ENCODE data around the gene SLC27A3.
A peak's percentile ranks its signal among the peaks of the same experiment; 100 is the strongest.

Gene SLC27A3

DNA sequence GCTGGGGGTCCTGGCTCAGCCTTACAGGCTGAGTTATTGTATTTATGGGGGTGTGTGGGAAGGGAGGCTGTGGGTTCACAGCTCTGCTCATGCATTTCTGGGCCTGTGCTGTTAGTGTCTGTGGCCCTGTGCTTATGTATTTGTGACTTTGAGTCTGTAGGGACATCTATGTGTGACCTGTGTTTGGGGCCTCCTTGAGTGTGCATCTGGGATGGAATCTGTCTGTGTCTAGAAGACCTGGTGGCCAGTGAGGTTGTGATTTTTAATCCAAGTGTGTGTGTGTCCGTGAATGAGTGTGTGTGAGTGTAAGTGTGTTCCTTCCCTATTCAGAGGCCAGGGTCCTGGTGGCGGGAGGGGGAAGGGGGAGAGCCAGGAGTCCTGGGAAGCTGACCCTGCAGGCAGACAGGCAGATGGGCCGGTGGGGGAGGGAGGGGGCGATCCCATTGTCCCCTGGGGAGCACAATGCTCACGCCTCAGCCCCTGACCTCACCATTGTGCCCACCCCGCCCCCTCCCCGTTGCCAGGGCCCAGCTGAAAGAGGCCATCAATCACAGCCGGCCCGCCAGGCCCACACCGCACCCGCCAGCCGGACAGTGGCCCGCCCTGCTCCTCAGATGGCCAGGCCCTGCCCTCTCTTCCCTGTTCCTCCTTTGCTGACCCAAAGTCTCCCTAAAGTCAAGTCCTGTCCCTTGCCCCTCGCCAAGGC, 19.6 kb downstream of the SLC27A3 start:
- H3K9ac ChIP-seq (ENCODE audit: low read depth, low read length) = peak overlapping the region; percentile 51
- H3K4me3 ChIP-seq (ENCODE audit: low read length) = peak overlapping the region; percentile 14; the same call in 1 of the 2 replicates
- no peaks in the 10 kb centered on the region for H3K27me3 ChIP-seq (ENCODE audit: insufficient read depth, low read length)
- no peaks in the 10 kb centered on the region for H3K36me3 ChIP-seq (ENCODE audit: insufficient read depth, low read length)
- peaks cover 24% of the 10 kb centered on the region for H3K4me1 ChIP-seq (ENCODE audit: insufficient read depth, low read length)
- WGBS = 52% methylated on average over 14 of the region's 14 CpGs
- H3K9me3 ChIP-seq (ENCODE audit: insufficient read depth, low read depth, low read length) = no peaks in the 10 kb centered on the region
- H3K27ac ChIP-seq (ENCODE audit: low read depth, low read length) = peak overlapping the region; percentile 26; the same call in 1 of the 2 replicates

DNA sequence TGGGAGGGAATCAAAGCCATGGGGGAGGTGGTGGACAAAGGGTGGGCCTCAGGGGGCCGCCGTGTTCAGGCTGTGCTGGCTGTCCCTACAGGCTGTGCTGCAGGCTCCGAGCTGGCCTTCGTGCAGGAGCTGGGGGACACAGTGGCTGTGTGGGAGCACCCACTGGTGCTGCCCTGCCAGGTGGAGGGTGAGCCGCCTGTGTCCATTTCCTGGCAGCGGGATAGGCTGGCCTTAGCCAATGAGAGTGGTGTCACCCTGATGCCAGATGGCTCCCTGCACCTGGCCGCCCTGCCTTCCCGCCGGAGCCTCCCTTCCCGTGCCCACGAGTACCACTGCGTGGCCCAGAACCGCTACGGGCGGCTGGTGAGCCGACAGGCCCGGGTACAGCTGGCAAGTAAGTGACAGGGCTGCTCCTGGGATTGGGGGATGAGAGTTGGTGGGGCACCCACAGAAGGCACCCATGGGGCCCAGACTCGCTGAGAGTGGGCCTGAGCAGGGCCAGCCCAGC, 20.2 kb downstream of the SLC27A3 start:
- Histone ChIP-seq H3K27me3 (ENCODE audit: insufficient read depth, low read length) (no peaks in the 10 kb centered on the region), H3K4me3 (ENCODE audit: low read length) (no peak overlapping the region), H3K9me3 (ENCODE audit: insufficient read depth, low read depth, low read length) (no peaks in the 10 kb centered on the region), H3K9ac (ENCODE audit: low read depth, low read length) (peak overlapping the region; percentile 51), H3K36me3 (ENCODE audit: insufficient read depth, low read length) (no peaks in the 10 kb centered on the region), H3K27ac (ENCODE audit: low read depth, low read length) (peak overlapping the region; percentile 26; the same call in 1 of the 2 replicates), H3K4me1 (ENCODE audit: insufficient read depth, low read length) (peaks cover 24% of the 10 kb centered on the region)
- 89% methylated on average over 18 of the region's 18 CpGs for WGBS

DNA sequence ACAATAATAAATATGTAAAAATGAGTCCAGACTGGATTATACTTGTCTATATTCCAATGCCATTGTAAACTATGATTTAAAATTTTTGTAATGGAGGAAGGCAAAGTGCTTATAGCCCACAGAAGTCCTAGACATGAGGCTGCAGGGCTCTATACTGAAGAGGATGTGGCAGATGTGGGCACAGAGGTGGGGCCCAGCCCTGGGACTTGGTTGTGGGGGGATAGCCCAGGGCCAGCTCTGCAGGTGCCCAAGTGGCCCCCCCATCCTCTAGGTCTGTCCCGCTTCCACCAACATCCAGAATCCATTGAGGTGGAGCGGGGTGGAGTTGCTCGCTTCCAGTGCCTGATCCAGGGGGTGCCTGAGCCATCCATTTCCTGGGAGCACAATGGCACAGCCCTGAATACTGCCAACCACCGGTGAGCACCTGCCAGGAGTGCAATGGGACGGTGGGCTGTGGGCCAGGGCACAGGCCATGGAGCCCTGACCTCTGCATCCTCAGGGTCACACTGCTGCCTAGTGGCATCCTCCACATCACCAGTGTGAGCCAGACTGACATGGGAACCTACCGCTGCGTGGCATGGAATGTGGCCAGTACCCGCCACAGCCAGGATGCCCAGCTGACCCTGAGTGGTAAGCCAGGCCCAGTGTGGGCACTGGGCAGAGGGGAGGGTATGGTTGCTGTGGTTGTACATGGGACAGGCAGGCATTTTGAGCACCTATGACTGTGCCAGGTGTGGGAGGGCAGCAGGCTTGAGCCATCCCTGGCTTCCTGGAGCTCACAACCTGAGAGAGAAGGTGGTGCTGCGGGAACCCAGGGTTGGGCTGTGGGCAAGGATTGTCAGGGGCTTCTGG, 21.0 kb downstream of the SLC27A3 start:
- H3K36me3 ChIP-seq (ENCODE audit: insufficient read depth, low read length) = no peaks in the 10 kb centered on the region
- 84% methylated on average over 9 of the region's 9 CpGs for WGBS
- H3K9ac ChIP-seq (ENCODE audit: low read depth, low read length) = no peak overlapping the region
- H3K4me3 ChIP-seq (ENCODE audit: low read length) = no peak overlapping the region
- no peaks in the 10 kb centered on the region for H3K9me3 ChIP-seq (ENCODE audit: insufficient read depth, low read depth, low read length)
- H3K27ac ChIP-seq (ENCODE audit: low read depth, low read length) = no peak overlapping the region
- no peaks in the 10 kb centered on the region for H3K27me3 ChIP-seq (ENCODE audit: insufficient read depth, low read length)
- H3K4me1 ChIP-seq (ENCODE audit: insufficient read depth, low read length) = peaks cover 24% of the 10 kb centered on the region

DNA sequence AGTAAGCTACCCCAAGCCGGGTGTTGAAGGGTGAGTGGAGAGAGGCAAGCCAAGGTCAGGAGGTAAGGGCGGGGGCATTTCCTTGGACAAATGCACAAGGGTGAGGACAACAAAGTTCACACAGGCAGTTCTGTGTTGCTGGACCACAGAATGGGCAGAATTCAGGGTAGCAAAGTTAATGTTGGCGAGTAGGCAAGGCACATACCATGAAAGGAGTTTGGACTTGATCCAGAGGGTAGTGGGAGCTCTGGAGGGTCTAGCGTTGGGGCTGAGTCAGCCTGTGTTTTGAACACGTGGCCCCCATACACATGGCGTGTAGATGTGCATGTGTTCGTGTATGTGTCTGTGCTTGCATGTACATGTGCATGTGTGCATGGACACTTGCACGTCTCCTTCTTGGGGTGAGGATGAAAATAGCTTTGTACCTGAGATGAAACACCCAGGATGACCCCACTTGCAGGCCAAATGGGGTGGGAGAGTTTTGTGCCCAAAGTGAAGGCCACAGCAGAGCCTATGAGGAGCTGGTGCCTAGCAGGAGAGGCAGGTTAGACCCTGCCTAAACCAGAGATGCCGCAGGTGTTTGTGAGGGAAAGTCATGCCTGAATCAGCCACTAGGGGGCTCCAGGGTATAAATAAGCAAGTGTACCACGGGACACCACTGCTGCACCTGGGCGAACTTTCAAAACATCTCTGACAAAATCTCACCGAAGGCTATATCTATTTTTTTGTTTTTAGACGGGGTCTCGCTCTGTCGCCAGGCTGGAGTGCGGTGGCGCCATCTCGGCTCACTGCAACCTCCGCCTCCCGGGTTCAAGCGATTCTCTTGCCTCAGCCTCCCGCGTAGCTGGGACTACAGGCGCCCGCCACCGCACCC, 21.8 kb downstream of the SLC27A3 start:
- H3K36me3 ChIP-seq (ENCODE audit: insufficient read depth, low read length) = no peaks in the 10 kb centered on the region
- no peaks in the 10 kb centered on the region for H3K9me3 ChIP-seq (ENCODE audit: insufficient read depth, low read depth, low read length)
- no peak overlapping the region for H3K4me3 ChIP-seq (ENCODE audit: low read length)
- peaks cover 24% of the 10 kb centered on the region for H3K4me1 ChIP-seq (ENCODE audit: insufficient read depth, low read length)
- H3K27me3 ChIP-seq (ENCODE audit: insufficient read depth, low read length) = no peaks in the 10 kb centered on the region
- 75% methylated on average over 26 of the region's 26 CpGs for WGBS
- H3K9ac ChIP-seq (ENCODE audit: low read depth, low read length) = no peak overlapping the region
- no peak overlapping the region for H3K27ac ChIP-seq (ENCODE audit: low read depth, low read length)

DNA sequence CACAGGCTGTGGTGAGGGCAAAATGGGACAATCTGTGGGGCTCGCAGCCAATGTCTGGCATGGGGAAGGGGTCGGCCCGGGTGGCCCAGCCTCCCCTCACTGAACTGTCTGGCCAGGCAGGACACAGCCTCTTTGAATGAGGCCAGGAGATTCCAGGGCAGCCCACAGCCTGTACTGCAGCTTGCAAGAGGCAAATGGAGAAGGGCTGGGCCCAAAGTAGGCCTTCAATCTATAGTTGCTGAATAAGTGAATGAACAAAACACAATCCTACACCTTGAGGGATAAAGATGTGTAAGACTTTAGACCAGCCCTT, 23.2 kb downstream of the SLC27A3 start:
- H3K36me3 ChIP-seq (ENCODE audit: insufficient read depth, low read length) = 0 out of 2 replicates have a peak, but pooled peaks cover 4% of the 10 kb centered on the region
- no peak overlapping the region; the same call in 1 of the 2 replicates for H3K27ac ChIP-seq (ENCODE audit: low read depth, low read length)
- H3K4me1 ChIP-seq (ENCODE audit: insufficient read depth, low read length) = peaks cover 18% of the 10 kb centered on the region
- H3K4me3 ChIP-seq (ENCODE audit: low read length) = no peak overlapping the region
- WGBS = 92% methylated on average over 3 of the region's 3 CpGs
- H3K27me3 ChIP-seq (ENCODE audit: insufficient read depth, low read length) = no peaks in the 10 kb centered on the region
- no peak overlapping the region for H3K9ac ChIP-seq (ENCODE audit: low read depth, low read length)
- no peaks in the 10 kb centered on the region for H3K9me3 ChIP-seq (ENCODE audit: insufficient read depth, low read depth, low read length)

DNA sequence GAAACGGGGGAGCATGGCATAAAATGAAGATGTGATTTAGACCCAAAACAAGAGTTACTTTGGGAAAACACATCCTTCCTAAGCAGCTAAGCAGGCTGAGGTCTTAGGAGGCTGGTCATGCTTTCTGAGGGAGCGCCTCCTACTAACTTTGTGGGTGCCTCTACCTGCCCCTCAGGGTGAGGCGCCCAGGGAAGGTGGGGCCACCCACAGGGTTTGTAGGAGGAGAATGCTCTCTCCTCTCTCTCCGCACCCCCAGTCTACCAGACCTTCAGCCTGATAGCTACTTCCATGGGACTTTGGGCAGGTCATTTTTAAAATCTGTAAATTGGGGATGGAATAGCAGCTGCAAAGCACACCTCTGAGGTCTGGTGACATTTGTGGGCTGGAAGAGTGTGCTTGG, 23.8 kb downstream of the SLC27A3 start:
- Histone ChIP-seq H3K4me1 (ENCODE audit: insufficient read depth, low read length) (peaks cover 13% of the 10 kb centered on the region), H3K9me3 (ENCODE audit: insufficient read depth, low read depth, low read length) (no peaks in the 10 kb centered on the region), H3K27me3 (ENCODE audit: insufficient read depth, low read length) (no peaks in the 10 kb centered on the region), H3K27ac (ENCODE audit: low read depth, low read length) (no peak overlapping the region), H3K36me3 (ENCODE audit: insufficient read depth, low read length) (0 out of 2 replicates have a peak, but pooled peaks cover 4% of the 10 kb centered on the region), H3K9ac (ENCODE audit: low read depth, low read length) (no peak overlapping the region), H3K4me3 (ENCODE audit: low read length) (no peak overlapping the region)
- 91% methylated on average over 3 of the region's 4 CpGs for WGBS

DNA sequence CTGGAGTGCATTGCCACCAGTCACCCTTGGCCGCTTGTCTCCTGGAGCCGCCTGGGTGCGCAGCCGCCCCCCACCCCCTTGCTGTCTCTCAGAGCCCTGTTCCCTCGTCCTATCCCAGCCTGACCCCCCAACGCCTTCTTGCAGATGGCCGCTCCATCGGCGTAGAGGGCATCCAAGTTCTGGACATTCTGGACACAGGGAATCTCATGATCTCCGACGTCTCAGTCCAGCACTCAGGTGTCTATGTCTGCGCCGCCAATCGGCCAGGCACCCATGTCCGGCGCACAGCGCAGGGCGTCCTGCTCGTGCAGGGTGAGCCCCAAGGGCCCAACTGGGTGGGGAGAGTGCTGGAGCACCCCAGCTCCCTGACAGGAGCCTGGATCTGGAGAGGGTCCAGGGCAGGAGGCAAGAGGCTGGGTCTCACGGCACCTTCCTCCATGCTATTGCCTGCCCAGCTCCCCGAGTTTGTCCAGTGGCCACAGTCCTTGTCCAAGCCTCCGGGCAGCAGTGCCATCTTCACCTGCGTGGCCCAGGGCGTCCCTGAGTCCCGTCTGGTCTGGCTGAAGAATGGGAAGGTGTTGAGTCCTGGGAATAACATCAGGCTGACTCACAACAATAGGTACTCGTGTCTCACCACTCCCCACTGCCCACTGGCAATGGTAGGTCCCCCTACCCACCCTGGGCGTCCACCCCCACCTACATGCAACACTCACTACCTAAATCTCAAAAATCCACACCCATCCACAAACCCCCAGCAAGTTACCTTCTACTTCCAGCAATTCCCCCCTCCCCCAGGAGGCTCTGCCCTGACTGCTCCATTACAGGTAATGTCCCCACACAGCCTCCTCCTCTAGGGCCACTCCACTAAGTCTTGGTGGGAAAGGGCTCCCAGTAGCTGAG, 24.6 kb downstream of the SLC27A3 start:
- Histone ChIP-seq H3K4me1 (ENCODE audit: insufficient read depth, low read length) (peaks cover 6% of the 10 kb centered on the region; the same call in 1 of the 2 replicates), H3K9ac (ENCODE audit: low read depth, low read length) (no peak overlapping the region), H3K4me3 (ENCODE audit: low read length) (no peak overlapping the region), H3K36me3 (ENCODE audit: insufficient read depth, low read length) (0 out of 2 replicates have a peak, but pooled peaks cover 4% of the 10 kb centered on the region), H3K9me3 (ENCODE audit: insufficient read depth, low read depth, low read length) (no peaks in the 10 kb centered on the region), H3K27ac (ENCODE audit: low read depth, low read length) (no peak overlapping the region), H3K27me3 (ENCODE audit: insufficient read depth, low read length) (no peaks in the 10 kb centered on the region)
- 95% methylated on average over 27 of the region's 27 CpGs for WGBS

DNA sequence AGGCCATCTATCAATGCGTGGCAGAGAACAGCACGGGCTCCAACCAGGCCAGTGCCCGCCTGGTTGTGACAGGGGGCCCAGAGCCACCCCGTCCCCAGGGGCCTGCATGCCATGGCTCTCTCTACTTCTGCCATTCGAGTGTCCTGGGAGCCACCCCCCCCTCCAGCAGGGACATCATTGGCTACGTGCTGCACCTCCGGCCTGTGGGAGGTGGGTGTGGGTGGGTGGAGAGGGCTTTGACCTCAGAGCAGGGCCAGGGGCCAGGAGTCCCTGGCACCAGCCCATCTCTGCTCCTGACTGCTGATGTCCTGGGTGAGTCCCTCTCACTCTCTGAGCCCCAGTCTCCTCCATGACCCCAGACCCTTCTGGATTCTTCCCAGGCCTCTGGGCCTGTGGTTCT, 25.3 kb downstream of the SLC27A3 start:
- H3K4me1 ChIP-seq (ENCODE audit: insufficient read depth, low read length) = 0 out of 2 replicates have a peak, but pooled peaks cover under 1% of the 10 kb centered on the region
- no peak overlapping the region for H3K27ac ChIP-seq (ENCODE audit: low read depth, low read length)
- no peaks in the 10 kb centered on the region for H3K27me3 ChIP-seq (ENCODE audit: insufficient read depth, low read length)
- no peaks in the 10 kb centered on the region for H3K9me3 ChIP-seq (ENCODE audit: insufficient read depth, low read depth, low read length)
- 0 out of 2 replicates have a peak, but pooled peaks cover 4% of the 10 kb centered on the region for H3K36me3 ChIP-seq (ENCODE audit: insufficient read depth, low read length)
- H3K4me3 ChIP-seq (ENCODE audit: low read length) = no peak overlapping the region
- WGBS = 89% methylated on average over 7 of the region's 7 CpGs
- H3K9ac ChIP-seq (ENCODE audit: low read depth, low read length) = no peak overlapping the region

DNA sequence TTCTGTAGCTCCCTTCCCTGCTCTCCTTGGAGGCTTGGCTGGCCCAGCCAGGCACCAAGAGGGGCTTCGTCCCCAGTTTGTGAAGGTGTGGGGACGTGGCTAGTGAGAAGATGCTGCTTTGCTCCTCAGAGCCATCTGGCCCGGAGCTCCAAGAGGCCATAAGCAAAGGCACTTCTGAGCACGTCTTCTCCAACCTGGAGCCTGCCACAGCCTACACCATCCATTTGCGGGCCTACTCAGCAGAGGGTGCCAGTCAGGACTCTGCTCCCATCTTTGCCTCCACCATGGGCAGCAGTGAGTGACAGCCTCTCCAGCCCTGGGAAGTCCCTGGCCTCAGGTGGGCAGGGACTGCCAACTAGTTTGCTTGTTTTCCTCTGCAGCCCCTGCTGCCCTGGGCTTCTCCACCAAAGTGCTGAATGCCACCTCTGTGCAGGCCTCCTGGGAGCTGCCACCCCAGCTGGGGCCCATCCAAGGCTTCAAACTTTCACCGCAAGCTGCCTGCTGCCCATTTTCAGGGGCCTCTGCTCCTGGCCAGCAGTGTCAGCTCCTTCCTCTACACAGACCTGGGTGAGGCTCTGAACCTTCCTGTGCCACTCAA, 25.9 kb downstream of the SLC27A3 start:
- no peak overlapping the region for H3K27ac ChIP-seq (ENCODE audit: low read depth, low read length)
- H3K9me3 ChIP-seq (ENCODE audit: insufficient read depth, low read depth, low read length) = no peaks in the 10 kb centered on the region
- H3K27me3 ChIP-seq (ENCODE audit: insufficient read depth, low read length) = no peaks in the 10 kb centered on the region
- no peaks in the 10 kb centered on the region for H3K4me1 ChIP-seq (ENCODE audit: insufficient read depth, low read length)
- WGBS = 94% methylated on average over 6 of the region's 6 CpGs
- 0 out of 2 replicates have a peak, but pooled peaks cover 4% of the 10 kb centered on the region for H3K36me3 ChIP-seq (ENCODE audit: insufficient read depth, low read length)
- H3K9ac ChIP-seq (ENCODE audit: low read depth, low read length) = no peak overlapping the region
- no peak overlapping the region for H3K4me3 ChIP-seq (ENCODE audit: low read length)
